Pancreas (tissue), 10 donors: ENCODE results near the gene STKLD1. TPM values are rescaled to one million over a fixed set of nuclear protein-coding genes. Genes with fewer than 3 reads are reported as not detected.

Experiments used
- ATAC-seq, 4 donors: fragments of 200-7000 bp; cut with Tn5 transposase; one replicate each; pipeline versions ENCODE4 v1.8.0 to v1.9.1; 2020; ENCODE audit warnings: mild to moderate bottlenecking in 4 of 4, moderate library complexity in 4 of 4
- DNase-seq, 6 donors: peaks; one replicate each; pipeline ENCODE4 v3.0.0-alpha.2; 2020
- FAIRE-seq: peaks from 2 replicates; lab custom pipeline; 2012; peaks lifted over from hg19 to GRCh38; lab: Jason Lieb, UNC
- H3K27ac ChIP-seq, 4 donors: fragments of 200-600 bp; sonication (generic); 1 replicate in 3 of 4; 2 replicates in 1 of 4; pipeline versions ENCODE4 v1.5.0 to v1.8.0; 2020
- H3K27me3 ChIP-seq, 4 donors: fragments of 200-600 bp; one replicate each; pipeline ENCODE4 v1.8.0; 2021
- H3K36me3 ChIP-seq, 3 donors: fragments of 200-600 bp; sonication (generic) in 1 of 3; one replicate each; pipeline versions ENCODE4 v1.5.0 to v1.8.0; 2020 to 2021
- H3K4me1 ChIP-seq, 3 donors: fragments of 200-600 bp; one replicate each; pipeline ENCODE4 v1.8.0; 2021
- H3K4me3 ChIP-seq, 4 donors: fragments of 200-600 bp; sonication (generic) in 2 of 4; one replicate each; pipeline versions ENCODE4 v1.5.0 to v1.8.0; 2020 to 2021
- H3K9me3 ChIP-seq, 4 donors: fragments of 200-600 bp; one replicate each; pipeline ENCODE4 v1.8.0; 2021
- WGBS, 2 donors: extraction: QIAGEN DNeasy Blood & Tissue Kit; methylation state at CpG; one replicate each; pipeline ENCODE4 v1.1.7; 2013; 5-methylcytosine and 5-hydroxymethylcytosine counted together
- intact Hi-C, 3 donors: fragments of 100-400 bp; cut with DNase I; formaldehyde crosslinking; loops; one replicate each; pipeline versions ENCODE4 v1.11.1 to v1.14.2; 2022
- polyA plus RNA-seq, 2 donors: library from polyadenylated mRNA; stranded (reverse); fragments of 200-250 nt; gene quantifications; one replicate each; pipeline ENCODE4 v1.2.3, GENCODE V29; 2013
- total RNA-seq, 6 donors: library from RNA; stranded (reverse); fragmentation: NEBNext Ultra II Directional in 4 of 6; extraction: Animal tissue kit (Norgen Biotek cat#: 25700) in 4 of 6; gene quantifications; one replicate each; pipeline versions ENCODE4 v1.2.1 to v1.2.4, GENCODE V29; 2021 to 2023
- TF ChIP-seq, protein P1 (sequence below), 4 donors: fragments of 200-600 bp; sonication (generic) in 3 of 4; IDR thresholded peaks; one replicate each; pipeline versions ENCODE4 v1.5.0 to v1.8.0; 2021; ENCODE audit warnings: antibody characterized with exemption in 4 of 4
- donor health status: healthy with polysubstance abuse.
- donor health status: DM: no; HTN: no; CAD: no; lungs with moderate emphysema.
- donor health status: DM: no; HTN: no; CAD: no.
- donor health status: control.
- donor health status: control.
- donor health status: Bipolar disorder and iron deficiency.
- donor health status: DM: yes; HTN: yes; CAD: no.
- donor health status: DM: no; HTN: no; CAD: no.
- donor health status: DM: no; HTN: no; CAD: no.
- donor health status: DM: yes; HTN: yes; CAD: no.

The STKLD1 gene
- total and polyA plus RNA-seq, 8 donors: 0.31 to 3.1 (median 0.76) TPM

DNA sequence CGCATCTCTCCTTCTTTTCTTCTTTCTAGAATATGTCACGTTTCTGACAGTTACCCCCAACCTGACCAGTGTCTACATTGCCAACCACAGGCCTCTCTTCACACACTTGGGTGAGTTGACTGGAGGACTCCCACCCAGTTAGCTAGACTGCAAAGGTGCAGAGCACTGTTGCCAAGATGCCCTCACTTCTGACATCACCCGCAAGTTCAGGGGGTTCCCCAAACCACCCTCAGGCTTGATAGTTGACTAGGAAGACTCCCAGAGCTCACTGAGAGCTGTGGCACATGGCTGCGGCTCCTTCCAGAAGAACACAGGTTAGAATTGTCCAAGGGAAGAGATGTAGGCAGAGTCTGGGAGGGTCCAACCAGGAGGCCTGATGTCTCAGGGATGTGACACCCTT, 63.2 kb downstream of the STKLD1 start:
- WGBS, 2 donors: 76 to 79% methylated on average over 4 of the region's 4 CpGs

DNA sequence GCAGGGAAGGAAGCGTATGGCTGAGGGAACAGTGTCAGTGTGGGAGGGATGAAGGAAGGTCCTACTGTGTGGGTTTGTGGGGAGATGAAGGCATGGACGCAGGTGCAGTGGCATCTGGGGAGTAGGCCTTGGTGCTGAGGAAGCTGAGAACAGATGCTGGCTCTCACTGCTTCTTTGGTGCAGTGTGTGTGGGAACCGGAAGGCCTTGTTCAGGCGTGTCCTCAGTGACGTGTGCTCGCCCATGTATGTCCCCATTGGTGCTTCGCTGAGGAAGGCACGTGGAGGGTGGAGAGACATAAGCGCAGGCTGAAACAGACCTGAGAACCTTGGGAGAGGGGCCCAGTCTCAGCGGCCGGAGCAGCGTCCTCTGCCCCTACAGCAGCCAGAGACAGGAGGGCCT, 64.7 kb downstream of the STKLD1 start:
- ATAC-seq (no peak), DNase-seq (no peak), FAIRE-seq (no peak)
- Histone ChIP-seq H3K4me1 (no peaks in the 10 kb centered on the region), H3K27ac (no peak overlapping the region), H3K36me3 (no peaks in the 10 kb centered on the region), H3K9me3 (no peaks in the 10 kb centered on the region), H3K27me3 (no peaks in the 10 kb centered on the region), H3K4me3 (no peak overlapping the region)
- TF ChIP-seq, protein P1, sequence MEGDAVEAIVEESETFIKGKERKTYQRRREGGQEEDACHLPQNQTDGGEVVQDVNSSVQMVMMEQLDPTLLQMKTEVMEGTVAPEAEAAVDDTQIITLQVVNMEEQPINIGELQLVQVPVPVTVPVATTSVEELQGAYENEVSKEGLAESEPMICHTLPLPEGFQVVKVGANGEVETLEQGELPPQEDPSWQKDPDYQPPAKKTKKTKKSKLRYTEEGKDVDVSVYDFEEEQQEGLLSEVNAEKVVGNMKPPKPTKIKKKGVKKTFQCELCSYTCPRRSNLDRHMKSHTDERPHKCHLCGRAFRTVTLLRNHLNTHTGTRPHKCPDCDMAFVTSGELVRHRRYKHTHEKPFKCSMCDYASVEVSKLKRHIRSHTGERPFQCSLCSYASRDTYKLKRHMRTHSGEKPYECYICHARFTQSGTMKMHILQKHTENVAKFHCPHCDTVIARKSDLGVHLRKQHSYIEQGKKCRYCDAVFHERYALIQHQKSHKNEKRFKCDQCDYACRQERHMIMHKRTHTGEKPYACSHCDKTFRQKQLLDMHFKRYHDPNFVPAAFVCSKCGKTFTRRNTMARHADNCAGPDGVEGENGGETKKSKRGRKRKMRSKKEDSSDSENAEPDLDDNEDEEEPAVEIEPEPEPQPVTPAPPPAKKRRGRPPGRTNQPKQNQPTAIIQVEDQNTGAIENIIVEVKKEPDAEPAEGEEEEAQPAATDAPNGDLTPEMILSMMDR (IDR thresholded peaks at IDR 0.05): no peak
- intact Hi-C loops: no loop called here
- 89 to 94% methylated on average over 12 of the region's 12 CpGs for WGBS, 2 donors

More for the DNA sequence above, 63.2 kb downstream of the STKLD1 start:
- DNase-seq: no peak
- intact Hi-C loops: no loop called here
- FAIRE-seq: no peak
- Histone ChIP-seq H3K4me3 (no peak overlapping the region), H3K9me3 (no peaks in the 10 kb centered on the region), H3K27ac (no peak overlapping the region), H3K27me3 (no peaks in the 10 kb centered on the region), H3K36me3 (no peaks in the 10 kb centered on the region), H3K4me1 (no peaks in the 10 kb centered on the region)
- TF ChIP-seq, protein P1 (IDR thresholded peaks at IDR 0.05): no peak
- no peak for ATAC-seq

DNA sequence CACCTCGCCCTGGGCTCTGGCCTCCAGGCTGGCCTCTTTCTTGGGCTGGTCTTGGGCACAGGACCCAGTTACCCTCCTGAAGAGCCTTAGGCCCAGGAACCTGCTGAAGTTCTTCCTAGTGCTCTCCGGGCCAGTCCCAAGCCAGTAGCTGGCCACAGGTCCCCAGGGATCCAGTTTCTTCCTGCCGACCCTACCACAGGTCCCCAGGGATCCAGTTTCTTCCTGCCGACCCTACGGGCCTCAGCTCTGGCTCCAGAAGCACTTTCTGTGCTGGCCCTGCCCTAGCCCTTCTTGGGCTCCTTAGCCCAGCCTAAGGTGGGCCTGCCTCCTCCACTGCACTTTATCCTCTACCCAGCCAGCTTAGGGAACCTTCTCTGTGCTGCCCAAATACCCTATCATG, 65.4 kb downstream of the STKLD1 start:
- TF ChIP-seq, protein P1 (IDR thresholded peaks at IDR 0.05): no peak
- no peaks in the 10 kb centered on the region for H3K27me3 ChIP-seq
- H3K9me3 ChIP-seq: no peaks in the 10 kb centered on the region
- DNase-seq: no peak
- intact Hi-C loops: no loop called here
- H3K36me3 ChIP-seq: no peaks in the 10 kb centered on the region
- ATAC-seq: no peak
- no peak for FAIRE-seq
- WGBS, 2 donors: 66 to 70% methylated on average over 5 of the region's 5 CpGs
- no peaks in the 10 kb centered on the region for H3K4me1 ChIP-seq
- no peak overlapping the region for H3K4me3 ChIP-seq
- H3K27ac ChIP-seq: no peak overlapping the region

DNA sequence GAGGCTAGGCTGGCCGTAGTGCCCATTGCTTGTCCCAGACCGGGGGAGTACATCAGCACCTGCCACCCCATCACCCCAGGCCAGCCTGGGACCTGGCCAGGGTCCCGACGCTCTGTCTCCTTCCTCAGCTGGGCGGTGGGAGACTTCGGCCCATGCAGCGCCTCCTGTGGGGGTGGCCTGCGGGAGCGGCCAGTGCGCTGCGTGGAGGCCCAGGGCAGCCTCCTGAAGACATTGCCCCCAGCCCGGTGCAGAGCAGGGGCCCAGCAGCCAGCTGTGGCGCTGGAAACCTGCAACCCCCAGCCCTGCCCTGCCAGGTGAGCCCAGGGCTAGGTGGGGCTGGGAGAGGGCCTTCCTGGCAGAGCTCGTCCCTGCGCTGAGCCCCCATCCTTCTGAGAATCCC, 67.1 kb downstream of the STKLD1 start:
- DNase-seq (no peak), ATAC-seq (no peak), FAIRE-seq (no peak)
- no peak overlapping the region for H3K27ac ChIP-seq
- intact Hi-C loops: no loop called here
- TF ChIP-seq, protein P1 (IDR thresholded peaks at IDR 0.05): no peak
- no peaks in the 10 kb centered on the region for H3K36me3 ChIP-seq
- H3K27me3 ChIP-seq: no peaks in the 10 kb centered on the region
- no peaks in the 10 kb centered on the region for H3K4me1 ChIP-seq
- no peaks in the 10 kb centered on the region for H3K9me3 ChIP-seq
- 93 to 94% methylated on average over 11 to 15 of the region's 15 CpGs for WGBS, 2 donors
- H3K4me3 ChIP-seq: no peak overlapping the region

DNA sequence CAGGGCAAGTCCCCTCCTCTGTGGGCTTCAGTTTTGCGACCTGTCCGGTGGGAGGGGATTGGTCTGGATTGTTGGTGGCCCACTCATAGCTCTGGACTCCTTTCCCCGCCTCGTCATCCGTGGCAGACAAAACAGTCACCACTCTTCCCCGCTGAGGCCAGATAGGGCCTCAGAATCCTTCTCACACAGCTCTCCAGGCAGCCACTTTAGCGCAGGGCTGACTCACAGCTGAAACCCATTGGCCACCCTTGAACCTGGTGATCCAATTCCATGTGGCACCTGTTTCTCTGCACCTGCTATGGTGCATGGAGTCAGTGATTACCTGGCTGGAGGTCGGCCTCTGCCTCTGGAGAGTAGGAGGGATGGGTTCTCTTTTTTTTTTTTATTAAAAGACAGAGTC, 67.8 kb downstream of the STKLD1 start:
- no peak overlapping the region for H3K27ac ChIP-seq
- FAIRE-seq (no peak), DNase-seq (no peak), ATAC-seq (no peak)
- no peaks in the 10 kb centered on the region for H3K27me3 ChIP-seq
- no peaks in the 10 kb centered on the region for H3K9me3 ChIP-seq
- H3K36me3 ChIP-seq: no peaks in the 10 kb centered on the region
- TF ChIP-seq, protein P1 (IDR thresholded peaks at IDR 0.05): no peak
- intact Hi-C loops: no loop called here
- H3K4me1 ChIP-seq: no peaks in the 10 kb centered on the region
- no peak overlapping the region for H3K4me3 ChIP-seq
- WGBS, 2 donors: 82 to 86% methylated on average over 8 of the region's 8 CpGs
